Measurements from ENCODE around the gene FBXW9.
"Not testable (repeated sequence)": the region's sequence is repeated elsewhere in the genome, so short reads cannot be mapped to it uniquely, and the experiment has no call there.

The FBXW9 gene

GRCh38 chr19:12720296-12720695 is 23.9 kb upstream of the FBXW9 start:
- FAIRE-seq: no peak

GRCh38 chr19:12715929-12716328 is 19.5 kb upstream of the FBXW9 start:
- no peak for DNase-seq (ENCODE audit: extremely low spot score, insufficient read length, low read depth)
- FAIRE-seq: no peak

More at GRCh38 chr19:12720296-12720695, 23.9 kb upstream of the FBXW9 start:
- no peak for DNase-seq (ENCODE audit: extremely low spot score, insufficient read length, low read depth)

GRCh38 chr19:12715102-12715501 is 18.7 kb upstream of the FBXW9 start:
- no peak for FAIRE-seq
- no peak for DNase-seq (ENCODE audit: extremely low spot score, insufficient read length, low read depth)

- DNase-seq (ENCODE audit: extremely low spot score, insufficient read length, low read depth); FAIRE-seq: not testable (repeated sequence)
Measured at GRCh38 chr19:12713304-12713703, 16.9 kb upstream of the FBXW9 start.

- not testable (repeated sequence) for DNase-seq (ENCODE audit: extremely low spot score, insufficient read length, low read depth); FAIRE-seq
Measured at GRCh38 chr19:12712077-12712476, 15.6 kb upstream of the FBXW9 start.

- FAIRE-seq (no peak), DNase-seq (ENCODE audit: extremely low spot score, insufficient read length, low read depth) (no peak)
Measured at GRCh38 chr19:12711187-12711586, 14.8 kb upstream of the FBXW9 start.

- FAIRE-seq (no peak), DNase-seq (ENCODE audit: extremely low spot score, insufficient read length, low read depth) (no peak)
Measured at GRCh38 chr19:12708641-12709040, 12.2 kb upstream of the FBXW9 start.

- FAIRE-seq (no peak), DNase-seq (ENCODE audit: extremely low spot score, insufficient read length, low read depth) (no peak)
Measured at GRCh38 chr19:12706332-12706718, 9.9 kb upstream of the FBXW9 start.

- FAIRE-seq (no peak), DNase-seq (ENCODE audit: extremely low spot score, insufficient read length, low read depth) (no peak)
Measured at GRCh38 chr19:12705654-12706331, 9.4 kb upstream of the FBXW9 start.

- DNase-seq (ENCODE audit: extremely low spot score, insufficient read length, low read depth): no peak
- no peak for FAIRE-seq
Measured at GRCh38 chr19:12705169-12705568, 8.7 kb upstream of the FBXW9 start.

GRCh38 chr19:12703046-12703445 is 6.6 kb upstream of the FBXW9 start:
- DNase-seq (ENCODE audit: extremely low spot score, insufficient read length, low read depth): no peak
- FAIRE-seq: peak; percentile 61

- DNase-seq (ENCODE audit: extremely low spot score, insufficient read length, low read depth): no peak
- no peak for FAIRE-seq
Measured at GRCh38 chr19:12701596-12702282, 5.3 kb upstream of the FBXW9 start.

GRCh38 chr19:12698138-12698537 is 1.7 kb upstream of the FBXW9 start:
- DNase-seq (ENCODE audit: extremely low spot score, insufficient read length, low read depth): no peak
- FAIRE-seq: no peak

- not testable (repeated sequence) for FAIRE-seq; DNase-seq (ENCODE audit: extremely low spot score, insufficient read length, low read depth)
Measured at GRCh38 chr19:12697425-12697824, 994 bp upstream of the FBXW9 start.

- DNase-seq (ENCODE audit: extremely low spot score, insufficient read length, low read depth) (no peak), FAIRE-seq (no peak)
Measured at GRCh38 chr19:12695997-12696365, 450 bp downstream of the FBXW9 start.

- FAIRE-seq: no peak
- DNase-seq (ENCODE audit: extremely low spot score, insufficient read length, low read depth): no peak
Measured at GRCh38 chr19:12695514-12695913, 917 bp downstream of the FBXW9 start.

GRCh38 chr19:12695096-12695495 is 1.3 kb downstream of the FBXW9 start:
- FAIRE-seq (no peak), DNase-seq (ENCODE audit: extremely low spot score, insufficient read length, low read depth) (no peak)

GRCh38 chr19:12694641-12695040 is 1.8 kb downstream of the FBXW9 start:
- DNase-seq (ENCODE audit: extremely low spot score, insufficient read length, low read depth): no peak
- FAIRE-seq: no peak

GRCh38 chr19:12692960-12693359 is 3.5 kb downstream of the FBXW9 start:
- DNase-seq (ENCODE audit: extremely low spot score, insufficient read length, low read depth): no peak

GRCh38 chr19:12689581-12690216 is 6.7 kb downstream of the FBXW9 start:
- DNase-seq (ENCODE audit: extremely low spot score, insufficient read length, low read depth) (no peak), FAIRE-seq (no peak)

More at GRCh38 chr19:12692960-12693359, 3.5 kb downstream of the FBXW9 start:
- FAIRE-seq: no peak

- FAIRE-seq (no peak), DNase-seq (ENCODE audit: extremely low spot score, insufficient read length, low read depth) (no peak)
Measured at GRCh38 chr19:12689012-12689411, 7.4 kb downstream of the FBXW9 start.

Data from GM18507 (cell line).